NOMO-1 treated with DMSO at 0.1 percent for 48 hours (cell line): ENCODE data around the gene MTMR1.
A peak's percentile ranks its signal among the peaks of the same experiment; 100 is the strongest.

Experiments used
- DNase-seq: peaks from one replicate; lab custom pipeline; 2025; ENCODE audit not compliant: unreplicated experiment; lab: John Stamatoyannopoulos, UW

Gene MTMR1

GRCh38 chrX:150692831-150693724 is at the start of gene MTMR1:
Gene MTMR1, plus strand, starts transcription at chrX:150693396. Its CDS starts 135 bp downstream, at chrX:150693531.
- DNase-seq = no peak

- no peak for DNase-seq
These were observed 49.2 kb upstream of the MTMR1 start for GRCh38 chrX:150643958-150644357.

- DNase-seq = no peak
These were observed 48.8 kb upstream of the MTMR1 start for GRCh38 chrX:150644422-150644821.

- DNase-seq = no peak
These were observed 45.9 kb upstream of the MTMR1 start for GRCh38 chrX:150647331-150647730.

- no peak for DNase-seq
These were observed 44.8 kb upstream of the MTMR1 start for GRCh38 chrX:150648296-150648940.

- DNase-seq = no peak
These were observed 43.9 kb upstream of the MTMR1 start for GRCh38 chrX:150649096-150649870.

GRCh38 chrX:150651906-150652305 is 41.3 kb upstream of the MTMR1 start:
- DNase-seq = no peak

GRCh38 chrX:150655788-150656187 is 37.4 kb upstream of the MTMR1 start:
- no peak for DNase-seq

- no peak for DNase-seq
These were observed 30.1 kb upstream of the MTMR1 start for GRCh38 chrX:150663073-150663472.

GRCh38 chrX:150664290-150664689 is 28.9 kb upstream of the MTMR1 start:
- no peak for DNase-seq

- DNase-seq = no peak
These were observed 17.0 kb upstream of the MTMR1 start for GRCh38 chrX:150676221-150676620.

GRCh38 chrX:150680974-150681373 is 12.2 kb upstream of the MTMR1 start:
- DNase-seq = no peak

- DNase-seq = no peak
These were observed 10.1 kb upstream of the MTMR1 start for GRCh38 chrX:150683112-150683511.

- DNase-seq = peak; percentile 41
These were observed 9.6 kb upstream of the MTMR1 start for GRCh38 chrX:150683536-150684146.

- DNase-seq = no peak
These were observed 4.2 kb upstream of the MTMR1 start for GRCh38 chrX:150688911-150689451.

GRCh38 chrX:150690126-150690525 is 3.1 kb upstream of the MTMR1 start:
- no peak for DNase-seq

- no peak for DNase-seq
These were observed 900 bp upstream of the MTMR1 start for GRCh38 chrX:150692296-150692695.

- DNase-seq = peak; percentile 46
These were observed 754 bp downstream of the MTMR1 start for GRCh38 chrX:150693725-150694574.

- peak; percentile 30 for DNase-seq
These were observed 1.7 kb downstream of the MTMR1 start for GRCh38 chrX:150694738-150695410.
